RCC 7860 (cell line): ENCODE results near the gene DHRS11.
"Not testable (repeated sequence)": the region's sequence is repeated elsewhere in the genome, so short reads cannot be mapped to it uniquely, and the experiment has no call there.

ENCODE experiments used
- DNase-seq: peaks from one replicate; pipeline ENCODE4 v3.0.0-alpha.2; 2015; ENCODE audit warnings: low spot score
- FAIRE-seq: peaks from 2 replicates; lab custom pipeline; 2012; peaks lifted over from hg19 to GRCh38; lab: Jason Lieb, UNC

Gene DHRS11

GRCh38 chr17:36592716-36593321 lies 1.1 kb downstream of the DHRS11 start:
- FAIRE-seq: no peak
- DNase-seq: no peak

- DNase-seq: no peak
- FAIRE-seq: no peak
Measured at GRCh38 chr17:36593656-36594316, 2.1 kb downstream of the DHRS11 start.

- no peak for FAIRE-seq
- no peak for DNase-seq
Measured at GRCh38 chr17:36594626-36595401, 3.1 kb downstream of the DHRS11 start.

GRCh38 chr17:36597226-36597625 lies 5.5 kb downstream of the DHRS11 start:
- FAIRE-seq (no peak), DNase-seq (no peak)

GRCh38 chr17:36597866-36598777 lies 6.4 kb downstream of the DHRS11 start:
- DNase-seq (no peak), FAIRE-seq (no peak)

- FAIRE-seq (no peak), DNase-seq (no peak)
Measured at GRCh38 chr17:36598951-36599401, 7.3 kb downstream of the DHRS11 start.

GRCh38 chr17:36599546-36600250 lies 8.0 kb downstream of the DHRS11 start:
- no peak for DNase-seq
- FAIRE-seq: no peak

- FAIRE-seq (no peak), DNase-seq (no peak)
Measured at GRCh38 chr17:36600465-36600864, 8.8 kb downstream of the DHRS11 start.

GRCh38 chr17:36600936-36601302 lies 9.2 kb downstream of the DHRS11 start:
- DNase-seq (no peak), FAIRE-seq (no peak)

GRCh38 chr17:36601303-36602029 lies 9.8 kb downstream of the DHRS11 start, which contains the start of gene MRM1:
TSS of gene MRM1 (plus strand) at chr17:36601583. CDS start at chr17:36601811, 228 bp downstream.
- DNase-seq (peak; percentile 88), FAIRE-seq (no peak)

- no peak for DNase-seq
- FAIRE-seq: no peak
Measured at GRCh38 chr17:36602030-36602748, 10.5 kb downstream of the DHRS11 start.

GRCh38 chr17:36602924-36603384 lies 11.3 kb downstream of the DHRS11 start:
- FAIRE-seq (no peak), DNase-seq (peak; percentile 46)

- not testable (repeated sequence) for FAIRE-seq, DNase-seq
Measured at GRCh38 chr17:36605028-36605427, 13.3 kb downstream of the DHRS11 start.

- FAIRE-seq: no peak
- DNase-seq: no peak
Measured at GRCh38 chr17:36608280-36608679, 16.6 kb downstream of the DHRS11 start.

- FAIRE-seq (no peak), DNase-seq (no peak)
Measured at GRCh38 chr17:36608794-36609497, 17.3 kb downstream of the DHRS11 start.

- no peak for FAIRE-seq
- DNase-seq: no peak
Measured at GRCh38 chr17:36609498-36609862, 17.8 kb downstream of the DHRS11 start.

GRCh38 chr17:36610474-36610873 lies 18.8 kb downstream of the DHRS11 start:
- DNase-seq: no peak
- no peak for FAIRE-seq
